ENCODE results near the gene SFT2D1. TPM values are rescaled to one million over a fixed set of nuclear protein-coding genes. Genes with fewer than 3 reads are reported as not detected.

The SFT2D1 gene
- polyA plus RNA-seq, 4 donors: 63.1 to 81.6 (median 71.0) TPM

- DNase-seq (ENCODE audit: low read depth in 4 of 4, low spot score in 2 of 4): no peak
Observed at GRCh38 chr6:166282394-166283032, 59.8 kb downstream of the SFT2D1 start.

- DNase-seq (ENCODE audit: low read depth in 4 of 4, low spot score in 2 of 4): no peak
Observed at GRCh38 chr6:166281104-166281503, 61.2 kb downstream of the SFT2D1 start.

GRCh38 chr6:166279393-166279679 is 63.0 kb downstream of the SFT2D1 start:
- no peak for DNase-seq (ENCODE audit: low read depth in 4 of 4, low spot score in 2 of 4)

- DNase-seq (ENCODE audit: low read depth in 4 of 4, low spot score in 2 of 4): no peak
Observed at GRCh38 chr6:166278579-166279392, 63.6 kb downstream of the SFT2D1 start.

- no peak for DNase-seq (ENCODE audit: low read depth in 4 of 4, low spot score in 2 of 4)
Observed at GRCh38 chr6:166277892-166278578, 64.3 kb downstream of the SFT2D1 start.

GRCh38 chr6:166277018-166277417 is 65.3 kb downstream of the SFT2D1 start:
- DNase-seq (ENCODE audit: low read depth in 4 of 4, low spot score in 2 of 4): no peak

GRCh38 chr6:166275714-166276166 is 66.6 kb downstream of the SFT2D1 start:
- no peak for DNase-seq (ENCODE audit: low read depth in 4 of 4, low spot score in 2 of 4)

GRCh38 chr6:166274739-166275370 is 67.5 kb downstream of the SFT2D1 start:
- no peak for DNase-seq (ENCODE audit: low read depth in 4 of 4, low spot score in 2 of 4)

- DNase-seq (ENCODE audit: low read depth in 4 of 4, low spot score in 2 of 4): no peak
Observed at GRCh38 chr6:166274163-166274562, 68.2 kb downstream of the SFT2D1 start.

GRCh38 chr6:166271376-166271765 is 71.0 kb downstream of the SFT2D1 start:
- DNase-seq (ENCODE audit: low read depth in 4 of 4, low spot score in 2 of 4): no peak

- no peak for DNase-seq (ENCODE audit: low read depth in 4 of 4, low spot score in 2 of 4)
Observed at GRCh38 chr6:166270706-166271375, 71.5 kb downstream of the SFT2D1 start.

Other genes starting within 250 kb of the SFT2D1 start
- under 1 TPM in 1 of 4 donors, not detected in 3; 0.07 TPM for gene TBXT, start 174.7 kb downstream of the SFT2D1 start, polyA plus RNA-seq (ENCODE audit: insufficient read length in 4 of 4)
- gene PRR18, start 34.2 kb downstream of the SFT2D1 start, polyA plus RNA-seq (ENCODE audit: insufficient read length in 4 of 4): under 1 TPM; 0.14 to 0.40 (median 0.32) TPM
- 10 to 100 TPM; 79.8 to 91.6 (median 87.2) TPM for gene MPC1, start 40.4 kb upstream of the SFT2D1 start, polyA plus RNA-seq (ENCODE audit: insufficient read length in 4 of 4)
- 1 to 10 TPM in 1 of 4 donors, under 1 TPM in 3; 0.27 to 2.5 (median 0.30) TPM for gene RAMACL, start 244.1 kb upstream of the SFT2D1 start, polyA plus RNA-seq (ENCODE audit: insufficient read length in 4 of 4)

Measured in left renal cortex interstitium (tissue), 4 donors.